A549 (cell line): Measurements from ENCODE around the gene ATP10A. TPM values are rescaled to one million over a fixed set of nuclear protein-coding genes. Genes with fewer than 3 reads are reported as not detected.
A peak's percentile ranks its signal among the peaks of the same experiment; 100 is the strongest.

Experiments used
- ATAC-seq, 2 experiments: fragments of 200-7000 bp in 1 of 2; fragments of >200 bp in 1 of 2; cut with Nextera tagmentation in 1 of 2; cut with Tn5 transposase in 1 of 2; 3 replicates each; pipeline versions ENCODE4 v1.8.0 to v1.9.1; 2018 to 2020; ENCODE audit warnings: mild to moderate bottlenecking in 1 of 2, moderate library complexity in 1 of 2
- CTCF ChIA-PET: fragments of 300-600 bp; sonication (Branson Sonifier 250); formaldehyde crosslinking; extraction: SDS; loops from one replicate; lab custom pipeline; 2021; ENCODE audit warnings: antibody characterized with exemption, inconsistent platforms; lab: Yijun Ruan, JAX
- POLR2A ChIA-PET: fragments of 350-600 bp; formaldehyde crosslinking; extraction: SDS; loops from one replicate; lab custom pipeline; 2021; ENCODE audit warnings: antibody characterized with exemption, inconsistent platforms; lab: Yijun Ruan, JAX
- DNase-seq, 2 experiments: peaks; one replicate each; pipeline versions ENCODE4 v3.0.0 to v3.0.0-alpha.2; 2011 to 2016; ENCODE audit warnings: low read depth in 1 of 2, low spot score in 1 of 2
- FAIRE-seq: peaks from 2 replicates; lab custom pipeline; 2011; peaks lifted over from hg19 to GRCh38; lab: Jason Lieb, UNC
- H3K27ac ChIP-seq, 2 experiments: fragments of >200 bp; sonication (Bioruptor Twin); formaldehyde crosslinking; 3 replicates each; pipeline ENCODE4 v1.5.1; 2016 to 2017
- H3K4me1 ChIP-seq: fragments of >200 bp; sonication (Bioruptor Twin); formaldehyde crosslinking; 3 replicates; pipeline ENCODE4 v1.6.1; 2016
- H3K4me2 ChIP-seq: fragments of >200 bp; sonication (Bioruptor Twin); formaldehyde crosslinking; 3 replicates; pipeline ENCODE4 v1.6.1; 2016
- H3K4me3 ChIP-seq: fragments of >200 bp; sonication (Bioruptor Twin); formaldehyde crosslinking; 3 replicates; pipeline ENCODE4 v1.5.1; 2016
- H3K9me3 ChIP-seq: fragments of >200 bp; sonication (Bioruptor Twin); formaldehyde crosslinking; 3 replicates; pipeline ENCODE4 v1.6.1; 2016
- BHLHE40 ChIP-seq: IDR thresholded peaks from 2 replicates; pipeline ENCODE4 v1.6.1; 2012; ENCODE audit warnings: low read depth, low read length, inconsistent platforms
- CEBPB ChIP-seq, 2 experiments: fragments of >200 bp in 1 of 2; sonication (Bioruptor Twin) in 1 of 2; formaldehyde crosslinking in 1 of 2; IDR thresholded peaks; 2 replicates each; pipeline ENCODE4 v1.6.1; 2012 to 2016
- CHD2 ChIP-seq: fragments of 150-350 bp; IDR thresholded peaks from 2 replicates; pipeline ENCODE4 v1.6.1; 2014; ENCODE audit warnings: low read length; ENCODE audit not compliant: partially characterized antibody
- CHD4 ChIP-seq: fragments of 200-600 bp; sonication (generic); IDR thresholded peaks from 2 replicates; pipeline ENCODE4 v1.6.1; 2016; ENCODE audit warnings: antibody characterized with exemption, mild to moderate bottlenecking, borderline replicate concordance
- EHF ChIP-seq: fragments of 250-450 bp; sonication (Bioruptor Pico); IDR thresholded peaks from 2 replicates; pipeline ENCODE4 v1.5.0; 2020; ENCODE audit warnings: mild to moderate bottlenecking
- EHMT2 ChIP-seq: fragments of 200-600 bp; sonication (generic); IDR thresholded peaks from 2 replicates; pipeline ENCODE4 v1.6.1; 2016; ENCODE audit warnings: antibody characterized with exemption, low read depth, mild to moderate bottlenecking, moderate library complexity
- ESRRA ChIP-seq: fragments of 150-350 bp; IDR thresholded peaks from 2 replicates; pipeline ENCODE4 v1.6.1; 2014; ENCODE audit warnings: mild to moderate bottlenecking, low read length, borderline replicate concordance
- FOSL2 ChIP-seq, 2 experiments: fragments of 450-650 bp in 1 of 2; fragments of >200 bp in 1 of 2; sonication (Bioruptor Twin) in 1 of 2; formaldehyde crosslinking; IDR thresholded peaks; 2 replicates each; pipeline versions ENCODE4 v1.5.0 to v1.6.1; 2016 to 2020; ENCODE audit warnings: mild to moderate bottlenecking in 1 of 2, moderate library complexity in 1 of 2
- GATA3 ChIP-seq: IDR thresholded peaks from 2 replicates; pipeline ENCODE4 v1.6.1; 2012; ENCODE audit warnings: borderline replicate concordance
- HEYL ChIP-seq: fragments of 250-450 bp; sonication (Bioruptor Pico); IDR thresholded peaks from 2 replicates; pipeline ENCODE4 v1.8.0; 2021; ENCODE audit warnings: mild to moderate bottlenecking, moderate library complexity
- HOXA7 ChIP-seq: fragments of 250-450 bp; sonication (Bioruptor Pico); IDR thresholded peaks from 2 replicates; pipeline ENCODE4 v1.5.0; 2020; ENCODE audit warnings: mild to moderate bottlenecking, moderate library complexity
- HOXB13 ChIP-seq: fragments of 250-450 bp; sonication (Bioruptor Pico); IDR thresholded peaks from 2 replicates; pipeline ENCODE4 v1.5.0; 2020; ENCODE audit warnings: low read depth, mild to moderate bottlenecking, moderate library complexity
- JUNB ChIP-seq: fragments of >200 bp; sonication (Bioruptor Twin); formaldehyde crosslinking; IDR thresholded peaks from 2 replicates; pipeline ENCODE4 v1.6.1; 2016
- KDM1A ChIP-seq: fragments of 200-600 bp; sonication (generic); IDR thresholded peaks from 2 replicates; pipeline ENCODE4 v1.6.1; 2016; ENCODE audit warnings: low read depth, mild to moderate bottlenecking
- KDM5A ChIP-seq: fragments of 200-600 bp; sonication (generic); IDR thresholded peaks from 2 replicates; pipeline ENCODE4 v1.6.1; 2016; ENCODE audit warnings: antibody characterized with exemption, mild to moderate bottlenecking
- MAFK ChIP-seq: fragments of 450-650 bp; IDR thresholded peaks from 2 replicates; pipeline ENCODE4 v1.6.1; 2014; ENCODE audit not compliant: partially characterized antibody
- MYC ChIP-seq: IDR thresholded peaks from 2 replicates; pipeline ENCODE4 v1.6.1; 2012; ENCODE audit warnings: mild to moderate bottlenecking, inconsistent platforms, low read length, improper control_type of control experiment, borderline replicate concordance
- POLR2A ChIP-seq: IDR thresholded peaks from 2 replicates; pipeline ENCODE4 v1.6.1; 2012; ENCODE audit warnings: mild to moderate bottlenecking, low read length
- POLR2AphosphoS2 ChIP-seq: conservative IDR thresholded peaks from 2 replicates; pipeline ENCODE4 v1.6.1; 2012; ENCODE audit warnings: low read length, improper control_type of control experiment, inconsistent platforms
- RAD21 ChIP-seq, 2 experiments: fragments of >200 bp in 1 of 2; sonication (Bioruptor Twin) in 1 of 2; formaldehyde crosslinking in 1 of 2; IDR thresholded peaks in 1 of 2; conservative IDR thresholded peaks in 1 of 2; 2 replicates in 1 of 2; 3 replicates in 1 of 2; pipeline ENCODE4 v1.6.1; 2012 to 2018; ENCODE audit warnings: inconsistent platforms in 1 of 2
- RARB ChIP-seq: fragments of 250-450 bp; sonication (Bioruptor Pico); IDR thresholded peaks from 2 replicates; pipeline ENCODE4 v1.8.0; 2021; ENCODE audit warnings: mild to moderate bottlenecking, moderate library complexity
- RCOR1 ChIP-seq: fragments of 150-350 bp; IDR thresholded peaks from 2 replicates; pipeline ENCODE4 v1.6.1; 2014; ENCODE audit warnings: antibody characterized with exemption, low read length, low read depth
- RFX5 ChIP-seq: fragments of 450-650 bp; IDR thresholded peaks from 2 replicates; pipeline ENCODE4 v1.7.1; 2014; ENCODE audit warnings: antibody characterized with exemption, mild to moderate bottlenecking, moderate library complexity
- SMC3 ChIP-seq: fragments of >200 bp; sonication (Bioruptor Twin); formaldehyde crosslinking; IDR thresholded peaks from 3 replicates; pipeline ENCODE4 v1.6.1; 2018; ENCODE audit warnings: inconsistent platforms
- SREBF2 ChIP-seq: fragments of 450-650 bp; IDR thresholded peaks from 2 replicates; pipeline ENCODE4 v1.6.1; 2014; ENCODE audit warnings: mild to moderate bottlenecking, moderate library complexity
- ZC3H11A ChIP-seq: fragments of 450-650 bp; IDR thresholded peaks from 2 replicates; pipeline ENCODE4 v1.6.1; 2014; ENCODE audit warnings: antibody characterized with exemption, mild to moderate bottlenecking
- ZNF302 ChIP-seq: fragments of 250-450 bp; sonication (Bioruptor Pico); IDR thresholded peaks from 2 replicates; pipeline ENCODE4 v1.9.0; 2021; ENCODE audit warnings: inconsistent platforms, mild to moderate bottlenecking, moderate library complexity
- ZSCAN20 ChIP-seq: fragments of 250-450 bp; sonication (Bioruptor Pico); IDR thresholded peaks from 2 replicates; pipeline ENCODE4 v1.8.0; 2022; ENCODE audit warnings: mild to moderate bottlenecking, moderate library complexity
- WGBS: methylation state at CpG from one replicate; pipeline ENCODE4 v1.1.6; 2017; ENCODE audit errors: missing lambda C conversion rate; 5-methylcytosine and 5-hydroxymethylcytosine counted together
- polyA plus RNA-seq, 4 experiments: library from polyadenylated mRNA; depleted of rRNA in 3 of 4; stranded (reverse); fragments of >200 nt; fragmentation: RNase III in 1 of 4; extraction: RNeasy Plus Mini Kit Qiagen cat#74134 plus additional on column Dnase treatment in 1 of 4; gene quantifications; 2 replicates in 3 of 4; 3 replicates in 1 of 4; pipeline ENCODE4 v1.2.3, GENCODE V29; 2011 to 2017
- TF ChIP-seq, protein P1 (sequence below): fragments of >200 bp; sonication (Bioruptor Twin); formaldehyde crosslinking; IDR thresholded peaks from 2 replicates; pipeline ENCODE4 v1.6.1; 2016
- TF ChIP-seq, protein P2 (sequence below): fragments of 250-450 bp; sonication (Bioruptor Pico); IDR thresholded peaks from 2 replicates; pipeline ENCODE4 v1.5.0; 2020; ENCODE audit warnings: low read depth, mild to moderate bottlenecking, moderate library complexity
- TF ChIP-seq, protein P3 (sequence below): IDR thresholded peaks from 2 replicates; pipeline ENCODE4 v1.6.1; 2012
- TF ChIP-seq, protein P4 (sequence below): fragments of 150-350 bp; IDR thresholded peaks from 2 replicates; pipeline ENCODE4 v1.6.1; 2014; ENCODE audit warnings: low read depth, mild to moderate bottlenecking, low read length
- TF ChIP-seq, protein P5 (sequence below): fragments of 250-450 bp; sonication (Bioruptor Pico); IDR thresholded peaks from 2 replicates; pipeline ENCODE4 v1.5.0; 2021; ENCODE audit warnings: mild to moderate bottlenecking, moderate library complexity, borderline replicate concordance

Gene ATP10A
- polyA plus RNA-seq, 2 of the 4 experiments (the other 2 are of a cell fraction): 5.9 to 7.6 TPM

DNA sequence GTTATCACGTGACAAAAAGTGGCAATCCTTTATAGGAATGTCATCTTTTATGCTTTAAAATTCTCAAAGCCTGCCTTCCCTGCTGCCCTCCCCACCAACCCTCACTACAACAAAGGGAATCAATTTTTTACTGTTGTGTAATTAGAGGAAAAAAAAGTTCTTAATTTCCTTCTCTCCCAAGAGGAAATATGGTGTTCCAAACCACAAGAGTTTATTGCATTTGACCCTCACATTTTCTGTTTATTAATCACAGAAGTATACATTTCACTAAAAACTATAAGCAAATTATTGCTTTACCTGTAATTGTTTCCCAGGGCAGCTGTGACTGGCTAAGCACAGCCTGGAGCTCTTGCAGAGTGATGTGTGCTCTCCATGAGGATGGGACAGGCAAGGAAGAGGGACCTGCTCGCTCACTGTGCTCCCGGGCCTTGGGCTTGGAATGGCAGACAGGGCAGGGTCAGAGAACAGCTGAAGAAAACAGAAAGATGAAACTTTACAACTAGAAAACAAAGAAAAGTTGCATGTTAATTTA is 31.3 kb upstream of the ATP10A start (continued):
- no peak for TF ChIP-seq CHD4
- TF ChIP-seq KDM1A: no peak
- TF ChIP-seq RAD21 (conservative IDR thresholded peaks at IDR 0.05 in 1 of 2, IDR thresholded peaks at IDR 0.05 in 1 of 2): no peak
- no peak for TF ChIP-seq ZSCAN20 (CRISPR knock-in tag)
- TF ChIP-seq POLR2A: no peak

DNA sequence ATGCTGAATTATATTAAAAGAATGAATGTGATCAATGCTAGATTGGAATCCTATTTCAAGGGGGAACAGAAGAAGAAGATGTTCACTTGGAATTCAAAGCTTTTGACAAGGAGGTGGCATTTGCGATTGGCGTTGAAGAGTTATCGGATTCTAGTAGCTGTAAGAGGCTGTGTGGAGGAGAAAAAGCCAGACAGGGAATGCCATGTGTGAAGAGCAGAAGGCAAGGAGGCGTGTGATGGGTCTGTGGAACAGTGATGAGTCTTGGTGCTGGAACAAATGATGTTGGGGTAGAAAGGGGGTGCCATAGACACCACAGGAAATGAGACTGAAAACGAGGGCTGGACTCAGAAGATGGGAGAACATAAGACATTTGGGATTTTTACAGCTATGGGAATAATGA is 30.5 kb upstream of the ATP10A start:
- no peak for ATAC-seq
- FAIRE-seq: no peak
- TF ChIP-seq, protein P1, sequence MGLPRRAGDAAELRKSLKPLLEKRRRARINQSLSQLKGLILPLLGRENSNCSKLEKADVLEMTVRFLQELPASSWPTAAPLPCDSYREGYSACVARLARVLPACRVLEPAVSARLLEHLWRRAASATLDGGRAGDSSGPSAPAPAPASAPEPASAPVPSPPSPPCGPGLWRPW: no peak
- TF ChIP-seq CHD4: no peak
- no peak for TF ChIP-seq RARB (CRISPR knock-in tag)
- TF ChIP-seq EHMT2: no peak
- TF ChIP-seq SREBF2: no peak
- TF ChIP-seq, protein P2, sequence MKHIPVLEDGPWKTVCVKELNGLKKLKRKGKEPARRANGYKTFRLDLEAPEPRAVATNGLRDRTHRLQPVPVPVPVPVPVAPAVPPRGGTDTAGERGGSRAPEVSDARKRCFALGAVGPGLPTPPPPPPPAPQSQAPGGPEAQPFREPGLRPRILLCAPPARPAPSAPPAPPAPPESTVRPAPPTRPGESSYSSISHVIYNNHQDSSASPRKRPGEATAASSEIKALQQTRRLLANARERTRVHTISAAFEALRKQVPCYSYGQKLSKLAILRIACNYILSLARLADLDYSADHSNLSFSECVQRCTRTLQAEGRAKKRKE (CRISPR knock-in tag): no peak
- TF ChIP-seq CEBPB (IDR thresholded peaks at IDR 0.05): no peak
- no peak for TF ChIP-seq FOSL2 (IDR thresholded peaks at IDR 0.05)
- no peak for TF ChIP-seq FOSL2 (CRISPR knock-in tag; IDR thresholded peaks at IDR 0.05)
- no peak for TF ChIP-seq HEYL (CRISPR knock-in tag)
- no peak for TF ChIP-seq CHD2
- no peak for TF ChIP-seq SMC3
- no peak for TF ChIP-seq HOXB13 (CRISPR knock-in tag)
- no peak for TF ChIP-seq RCOR1
- TF ChIP-seq MAFK: no peak
- CTCF ChIA-PET: interaction anchor here (1.0 to 1.4 kb wide), 2 partner anchors 40 to 46 kb away, joined by 3 read pairs; no protein-coding TSS in a partner anchor
- WGBS: 95% methylated on average over 5 of the region's 5 CpGs
- Histone ChIP-seq H3K4me1 (peaks cover 26% of the 10 kb centered on the region), H3K4me3 (no peak overlapping the region), H3K9me3 (no peaks in the 10 kb centered on the region), H3K27ac (peak overlapping the region in 1 of 2 experiments; percentile 34; a peak in 2 of 6 replicates), H3K4me2 (no peak overlapping the region)
- POLR2A ChIA-PET: no interaction called here
- DNase-seq: no peak

DNA sequence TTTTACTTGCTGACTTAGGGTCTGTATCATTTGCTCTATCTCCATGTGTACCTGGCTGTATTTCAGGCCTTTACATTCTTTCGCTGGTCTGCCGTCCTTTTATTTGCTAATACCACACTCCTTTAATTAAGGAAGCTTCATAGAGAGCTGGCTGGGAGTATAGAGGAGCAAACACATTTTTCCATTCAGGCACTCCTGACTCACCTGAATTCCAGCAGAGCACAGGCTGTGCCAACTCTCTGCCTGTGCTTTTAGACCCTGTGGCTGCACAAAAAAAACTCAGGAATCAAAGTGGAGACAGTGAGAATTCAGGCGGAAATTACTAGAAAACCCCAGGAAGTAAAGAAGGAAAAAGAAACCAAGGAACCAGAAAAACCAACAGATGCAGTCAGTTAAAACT is 29.0 kb upstream of the ATP10A start:
- ChIA-PET CTCF (interaction anchor here (2.5 kb wide), 1 partner anchor 42 kb away, joined by 7 read pairs; no protein-coding TSS in a partner anchor), POLR2A (no interaction called here)
- DNase-seq (no peak), FAIRE-seq (no peak), ATAC-seq (peak in 1 of 2 experiments; percentile 75; a peak in 3 of 6 replicates)
- no peak overlapping the region for H3K4me3 ChIP-seq
- H3K4me1 ChIP-seq: peaks cover 32% of the 10 kb centered on the region
- H3K4me2 ChIP-seq: peak overlapping the region; percentile 36
- H3K27ac ChIP-seq: peak overlapping the region; percentile 69 to 71; a peak in 5 of 6 replicates
- no peaks in the 10 kb centered on the region for H3K9me3 ChIP-seq
- WGBS: 8% methylated on average over 3 of the region's 3 CpGs
- TF ChIP-seq KDM1A (no peak), MYC (no peak), KDM5A (no peak), RFX5 (no peak), ESRRA (no peak), ZC3H11A (no peak), HEYL (CRISPR knock-in tag) (no peak), MAFK (no peak), POLR2AphosphoS2 (no peak), JUNB (no peak), SREBF2 (no peak), GATA3 (no peak), BHLHE40 (no peak), EHF (no peak), ZNF302 (CRISPR knock-in tag) (no peak), HOXA7 (CRISPR knock-in tag) (no peak)
- TF ChIP-seq, protein P3, sequence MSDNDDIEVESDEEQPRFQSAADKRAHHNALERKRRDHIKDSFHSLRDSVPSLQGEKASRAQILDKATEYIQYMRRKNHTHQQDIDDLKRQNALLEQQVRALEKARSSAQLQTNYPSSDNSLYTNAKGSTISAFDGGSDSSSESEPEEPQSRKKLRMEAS: no peak
- TF ChIP-seq, protein P4, sequence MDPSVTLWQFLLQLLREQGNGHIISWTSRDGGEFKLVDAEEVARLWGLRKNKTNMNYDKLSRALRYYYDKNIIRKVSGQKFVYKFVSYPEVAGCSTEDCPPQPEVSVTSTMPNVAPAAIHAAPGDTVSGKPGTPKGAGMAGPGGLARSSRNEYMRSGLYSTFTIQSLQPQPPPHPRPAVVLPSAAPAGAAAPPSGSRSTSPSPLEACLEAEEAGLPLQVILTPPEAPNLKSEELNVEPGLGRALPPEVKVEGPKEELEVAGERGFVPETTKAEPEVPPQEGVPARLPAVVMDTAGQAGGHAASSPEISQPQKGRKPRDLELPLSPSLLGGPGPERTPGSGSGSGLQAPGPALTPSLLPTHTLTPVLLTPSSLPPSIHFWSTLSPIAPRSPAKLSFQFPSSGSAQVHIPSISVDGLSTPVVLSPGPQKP: no peak
- TF ChIP-seq, protein P2 (CRISPR knock-in tag): no peak
- TF ChIP-seq, protein P5, sequence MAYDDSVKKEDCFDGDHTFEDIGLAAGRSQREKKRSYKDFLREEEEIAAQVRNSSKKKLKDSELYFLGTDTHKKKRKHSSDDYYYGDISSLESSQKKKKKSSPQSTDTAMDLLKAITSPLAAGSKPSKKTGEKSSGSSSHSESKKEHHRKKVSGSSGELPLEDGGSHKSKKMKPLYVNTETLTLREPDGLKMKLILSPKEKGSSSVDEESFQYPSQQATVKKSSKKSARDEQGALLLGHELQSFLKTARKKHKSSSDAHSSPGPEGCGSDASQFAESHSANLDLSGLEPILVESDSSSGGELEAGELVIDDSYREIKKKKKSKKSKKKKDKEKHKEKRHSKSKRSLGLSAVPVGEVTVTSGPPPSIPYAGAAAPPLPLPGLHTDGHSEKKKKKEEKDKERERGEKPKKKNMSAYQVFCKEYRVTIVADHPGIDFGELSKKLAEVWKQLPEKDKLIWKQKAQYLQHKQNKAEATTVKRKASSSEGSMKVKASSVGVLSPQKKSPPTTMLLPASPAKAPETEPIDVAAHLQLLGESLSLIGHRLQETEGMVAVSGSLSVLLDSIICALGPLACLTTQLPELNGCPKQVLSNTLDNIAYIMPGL (CRISPR knock-in tag): no peak
